Stimulated activated CD8-positive, alpha-beta memory T cell treated with anti-CD3 and anti-CD28 coated beads, Interleukin-15, amount 100 ng/mL, for 48 hours (primary cell): ENCODE results near the gene PSMD12.
"Not testable (repeated sequence)": the region's sequence is repeated elsewhere in the genome, so short reads cannot be mapped to it uniquely, and the experiment has no call there.

Experiments used
- DNase-seq, 2 donors: peaks; one replicate each; pipeline ENCODE4 v3.0.0-alpha.2; 2020; ENCODE audit warnings: low read depth in 2 of 2

The PSMD12 gene

GRCh38 chr17:67311575-67311974, 54.8 kb downstream of the PSMD12 start:
- no peak for DNase-seq

- no peak for DNase-seq
Measured at GRCh38 chr17:67310406-67310805, 56.0 kb downstream of the PSMD12 start.

DNA sequence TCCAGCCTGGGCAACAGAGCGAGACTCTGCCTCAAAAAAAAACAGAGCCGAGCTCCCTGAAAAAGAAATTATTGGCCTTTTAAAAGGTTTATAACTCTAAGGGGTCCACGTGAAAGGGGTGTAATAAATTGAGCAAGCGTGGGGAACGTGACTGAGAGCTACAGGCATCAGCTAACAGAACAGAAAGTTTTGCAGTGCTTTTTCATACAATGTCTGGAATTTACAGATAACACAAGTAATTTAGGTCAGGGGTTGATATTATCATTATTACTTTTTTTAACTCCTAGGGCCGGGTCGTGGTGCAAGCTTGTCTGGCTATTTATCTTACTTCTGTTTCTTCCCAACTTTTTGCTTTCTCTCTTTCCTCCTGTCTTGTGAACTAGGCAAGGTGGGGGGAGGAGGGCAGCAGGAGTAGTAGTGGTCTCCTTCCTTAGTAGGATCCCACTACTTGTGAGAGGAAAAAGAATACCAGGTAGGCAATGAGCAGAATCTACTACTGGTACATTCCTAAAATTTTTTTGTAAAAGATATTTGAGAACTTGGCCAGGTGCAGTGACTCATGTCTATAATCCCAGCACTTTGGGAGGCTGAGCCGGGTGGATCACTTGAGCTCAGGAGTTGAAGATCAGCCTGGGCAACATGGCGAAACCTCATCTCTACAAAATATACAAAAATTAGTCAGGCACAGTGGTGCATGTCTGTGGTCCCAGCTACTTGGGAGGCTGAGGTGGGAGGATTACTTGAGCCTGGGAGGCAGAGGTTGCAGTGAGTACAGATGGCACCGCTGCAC, 60.7 kb downstream of the PSMD12 start:
- DNase-seq = not testable (repeated sequence)

GRCh38 chr17:67297454-67297960, 68.9 kb downstream of the PSMD12 start:
- DNase-seq = no peak

GRCh38 chr17:67294451-67295199, 71.8 kb downstream of the PSMD12 start:
- no peak for DNase-seq

GRCh38 chr17:67293251-67294203, 72.8 kb downstream of the PSMD12 start:
- DNase-seq = peak; percentile 43 to 48

DNA sequence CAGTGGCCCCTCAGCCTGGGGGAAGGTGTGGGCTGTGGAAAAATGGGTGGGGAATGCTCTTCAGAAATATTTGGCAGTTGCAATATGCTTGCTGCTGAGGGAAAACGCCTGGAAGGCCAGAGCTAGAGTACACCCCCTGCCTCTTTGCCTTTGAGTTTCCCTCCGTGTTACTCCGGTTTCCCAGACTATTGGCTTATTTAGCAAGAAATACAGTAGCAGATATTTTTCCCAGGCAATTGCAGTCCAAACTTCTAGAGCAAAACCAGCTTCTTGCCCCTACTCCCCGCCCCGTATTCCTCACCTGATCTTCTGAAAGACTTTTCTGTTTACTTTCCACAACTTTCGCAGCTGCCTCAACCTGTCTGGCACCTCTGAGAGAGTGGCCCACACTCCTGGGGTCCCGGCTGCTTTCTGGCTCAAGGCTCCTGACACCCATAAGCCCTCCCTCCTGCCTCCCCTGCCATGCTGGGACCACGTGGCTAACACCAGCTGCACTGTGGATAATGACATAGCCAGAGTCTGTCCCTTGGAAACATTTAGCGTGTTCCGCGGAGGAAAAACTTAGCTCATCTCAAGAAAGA, 75.6 kb downstream of the PSMD12 start:
- no peak for DNase-seq

GRCh38 chr17:67290244-67290643, 76.1 kb downstream of the PSMD12 start:
- no peak for DNase-seq

- no peak for DNase-seq
Measured at GRCh38 chr17:67289181-67289876, 77.0 kb downstream of the PSMD12 start.
